Loucy (cell line): Measurements from ENCODE around the gene MPL.
A peak's percentile ranks its signal among the peaks of the same experiment; 100 is the strongest.

Experiments used
- H2AFZ ChIP-seq: fragments of 200-600 bp; sonication (generic); 2 replicates; pipeline ENCODE4 v1.6.0; 2016; ENCODE audit warnings: antibody characterized with exemption, mild to moderate bottlenecking, low read length, moderate library complexity
- H3F3A ChIP-seq: fragments of 200-600 bp; 2 replicates; pipeline ENCODE4 v1.6.0; 2016; ENCODE audit warnings: antibody characterized with exemption, low read depth, mild to moderate bottlenecking
- H3K27me3 ChIP-seq: fragments of 200-600 bp; sonication (generic); 2 replicates; pipeline ENCODE4 v1.6.1; 2014; ENCODE audit warnings: low read length, mild to moderate bottlenecking; ENCODE audit not compliant: insufficient read depth, poor library complexity, severe bottlenecking
- H3K36me3 ChIP-seq: fragments of 200-600 bp; sonication (generic); 2 replicates; pipeline ENCODE4 v1.6.1; 2016; ENCODE audit warnings: low read length; ENCODE audit not compliant: insufficient read depth
- H3K4me1 ChIP-seq: fragments of 200-600 bp; sonication (generic); 2 replicates; pipeline ENCODE4 v1.5.1; 2014; ENCODE audit warnings: low read length, mild to moderate bottlenecking; ENCODE audit not compliant: insufficient read depth, poor library complexity, severe bottlenecking
- H3K4me2 ChIP-seq: fragments of 200-600 bp; sonication (generic); 2 replicates; pipeline ENCODE4 v1.6.0; 2014; ENCODE audit warnings: antibody characterized with exemption, low read length, low read depth, mild to moderate bottlenecking; ENCODE audit not compliant: poor library complexity, severe bottlenecking
- H3K4me3 ChIP-seq: fragments of 200-600 bp; sonication (generic); 2 replicates; pipeline ENCODE4 v1.5.1; 2014; ENCODE audit warnings: low read length, mild to moderate bottlenecking, mixed read lengths; ENCODE audit not compliant: poor library complexity, severe bottlenecking
- H3K79me2 ChIP-seq: fragments of 200-600 bp; sonication (generic); 2 replicates; pipeline ENCODE4 v1.6.1; 2014; ENCODE audit warnings: low read length; ENCODE audit not compliant: insufficient read depth
- H3K9ac ChIP-seq: fragments of 200-600 bp; sonication (generic); 2 replicates; pipeline ENCODE4 v1.6.0; 2014; ENCODE audit warnings: mild to moderate bottlenecking, low read depth, low read length, moderate library complexity; ENCODE audit not compliant: poor library complexity, severe bottlenecking
- H3K9me2 ChIP-seq: fragments of 200-600 bp; sonication (generic); replicated peaks from 2 replicates; pipeline ENCODE4 v1.6.1; 2016; ENCODE audit warnings: low read depth, low read length, mixed read lengths
- H3K9me3 ChIP-seq: fragments of 200-600 bp; sonication (generic); 2 replicates; pipeline ENCODE4 v1.6.1; 2014; ENCODE audit warnings: mild to moderate bottlenecking, antibody characterized with exemption, low read length, low read depth; ENCODE audit not compliant: insufficient read depth
- H4K20me1 ChIP-seq: fragments of 200-600 bp; sonication (generic); 2 replicates; pipeline ENCODE4 v1.6.0; 2014; ENCODE audit warnings: antibody characterized with exemption, low read length, mild to moderate bottlenecking; ENCODE audit not compliant: insufficient read depth, poor library complexity, severe bottlenecking
- EZH2phosphoT487 ChIP-seq: fragments of 200-600 bp; IDR thresholded peaks from 2 replicates; pipeline ENCODE4 v1.6.1; 2018; ENCODE audit warnings: antibody characterized with exemption, mild to moderate bottlenecking, moderate library complexity, borderline replicate concordance
- TF ChIP-seq, protein P1 (sequence below): fragments of 200-600 bp; sonication (generic); conservative IDR thresholded peaks from 2 replicates; pipeline ENCODE4 v1.5.1; 2014; ENCODE audit warnings: mild to moderate bottlenecking, antibody characterized with exemption, low read length

Gene MPL

GRCh38 chr1:43327549-43328292 is 9.9 kb upstream of the MPL start:
- Histone ChIP-seq H3K4me1 (peaks cover 14% of the 10 kb centered on the region), H4K20me1 (no peaks in the 10 kb centered on the region), H3K4me3 (no peak overlapping the region), H3K9me3 (peaks cover 4% of the 10 kb centered on the region; the same call in 1 of the 2 replicates), H2AFZ (no peak overlapping the region), H3K4me2 (no peak overlapping the region), H3K79me2 (no peaks in the 10 kb centered on the region), H3F3A (no peaks in the 10 kb centered on the region), H3K9ac (no peak overlapping the region), H3K9me2 (no peaks in the 10 kb centered on the region), H3K27me3 (no peaks in the 10 kb centered on the region), H3K36me3 (no peaks in the 10 kb centered on the region)
- TF ChIP-seq EZH2phosphoT487: no peak
- TF ChIP-seq, protein P1, sequence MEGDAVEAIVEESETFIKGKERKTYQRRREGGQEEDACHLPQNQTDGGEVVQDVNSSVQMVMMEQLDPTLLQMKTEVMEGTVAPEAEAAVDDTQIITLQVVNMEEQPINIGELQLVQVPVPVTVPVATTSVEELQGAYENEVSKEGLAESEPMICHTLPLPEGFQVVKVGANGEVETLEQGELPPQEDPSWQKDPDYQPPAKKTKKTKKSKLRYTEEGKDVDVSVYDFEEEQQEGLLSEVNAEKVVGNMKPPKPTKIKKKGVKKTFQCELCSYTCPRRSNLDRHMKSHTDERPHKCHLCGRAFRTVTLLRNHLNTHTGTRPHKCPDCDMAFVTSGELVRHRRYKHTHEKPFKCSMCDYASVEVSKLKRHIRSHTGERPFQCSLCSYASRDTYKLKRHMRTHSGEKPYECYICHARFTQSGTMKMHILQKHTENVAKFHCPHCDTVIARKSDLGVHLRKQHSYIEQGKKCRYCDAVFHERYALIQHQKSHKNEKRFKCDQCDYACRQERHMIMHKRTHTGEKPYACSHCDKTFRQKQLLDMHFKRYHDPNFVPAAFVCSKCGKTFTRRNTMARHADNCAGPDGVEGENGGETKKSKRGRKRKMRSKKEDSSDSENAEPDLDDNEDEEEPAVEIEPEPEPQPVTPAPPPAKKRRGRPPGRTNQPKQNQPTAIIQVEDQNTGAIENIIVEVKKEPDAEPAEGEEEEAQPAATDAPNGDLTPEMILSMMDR: no peak

DNA sequence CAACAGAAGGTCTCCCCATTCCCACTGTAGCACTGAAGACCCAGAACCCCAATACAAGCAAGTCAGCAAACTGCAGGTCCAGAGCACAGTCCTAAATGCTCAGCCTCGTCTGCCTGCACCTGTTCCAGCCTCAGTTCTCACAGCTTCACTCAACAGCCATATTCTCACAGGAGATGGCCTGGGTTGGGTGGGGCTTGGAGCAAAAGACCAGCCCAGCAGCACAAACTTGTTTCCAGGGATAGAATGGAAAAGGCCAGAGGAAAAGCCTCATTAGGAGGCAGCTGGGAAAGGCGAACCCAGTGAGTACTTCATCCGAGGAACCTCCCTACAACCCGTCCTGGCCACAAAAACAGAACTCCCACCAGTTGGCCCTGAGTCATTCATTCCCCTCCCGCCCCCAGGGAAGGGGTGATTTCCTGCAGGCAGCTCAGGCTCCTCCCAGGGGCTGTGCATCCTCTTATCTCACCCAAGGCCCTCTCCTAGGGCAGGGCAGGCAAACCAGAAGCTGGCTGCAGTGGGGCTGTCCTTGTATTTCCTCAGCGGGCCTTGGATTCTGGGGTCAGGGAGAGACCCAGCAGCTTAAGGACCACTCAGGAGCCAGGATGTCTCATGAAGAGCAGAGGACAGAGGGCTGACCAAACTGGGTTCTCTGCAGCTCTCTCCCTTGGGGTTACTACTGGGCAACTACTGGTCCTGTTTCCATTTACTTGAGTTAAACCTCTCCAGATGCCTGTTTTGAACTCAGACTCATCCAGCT is 7.4 kb upstream of the MPL start:
- no peaks in the 10 kb centered on the region for H3K27me3 ChIP-seq
- peaks cover 4% of the 10 kb centered on the region; the same call in 1 of the 2 replicates for H3K9me3 ChIP-seq
- peak overlapping the region; percentile 75 for H2AFZ ChIP-seq
- H3K4me3 ChIP-seq: no peak overlapping the region
- H3K4me1 ChIP-seq: peaks cover 12% of the 10 kb centered on the region
- H3K9me2 ChIP-seq: no peaks in the 10 kb centered on the region
- H3K9ac ChIP-seq: no peak overlapping the region
- peak overlapping the region; percentile 60 for H3K4me2 ChIP-seq
- no peaks in the 10 kb centered on the region for H3K79me2 ChIP-seq
- no peaks in the 10 kb centered on the region for H3K36me3 ChIP-seq
- TF ChIP-seq EZH2phosphoT487: no peak
- TF ChIP-seq, protein P1: no peak
- H3F3A ChIP-seq: no peaks in the 10 kb centered on the region
- H4K20me1 ChIP-seq: no peaks in the 10 kb centered on the region

- TF ChIP-seq, protein P1: no peak
- no peak for TF ChIP-seq EZH2phosphoT487
- Histone ChIP-seq H2AFZ (no peak overlapping the region), H3K9me3 (peaks cover 4% of the 10 kb centered on the region; the same call in 1 of the 2 replicates), H3K27me3 (no peaks in the 10 kb centered on the region), H3F3A (no peaks in the 10 kb centered on the region), H4K20me1 (no peaks in the 10 kb centered on the region), H3K4me2 (no peak overlapping the region), H3K4me1 (peaks cover 12% of the 10 kb centered on the region), H3K9ac (no peak overlapping the region), H3K36me3 (no peaks in the 10 kb centered on the region), H3K4me3 (no peak overlapping the region), H3K9me2 (no peaks in the 10 kb centered on the region), H3K79me2 (no peaks in the 10 kb centered on the region)
These were observed 5.9 kb upstream of the MPL start for GRCh38 chr1:43331688-43332087.
